ENCODE data around the gene INTS1.

GRCh38 chr7:1457059-1457948 is 46.9 kb downstream of the INTS1 start:
- no peak for TF ChIP-seq POLR2AphosphoS5 (IDR thresholded peaks at IDR 0.05; ENCODE audit: low read depth, low read length)
- no peak for TF ChIP-seq SIN3A (IDR thresholded peaks at IDR 0.05; ENCODE audit: borderline replicate concordance, insufficient read depth, low read length)
- TF ChIP-seq REST (IDR thresholded peaks at IDR 0.05; ENCODE audit: insufficient read depth in 1 of 2, low read depth in 2 of 2, low read length in 2 of 2): no peak
- TF ChIP-seq TAF1 (IDR thresholded peaks at IDR 0.05; ENCODE audit: borderline replicate concordance, insufficient read depth, low read length): no peak

All from PFSK-1 (cell line).